ENCODE data around the gene MRAS. TPM values are rescaled to one million over a fixed set of nuclear protein-coding genes. Genes with fewer than 3 reads are reported as not detected.

The MRAS gene
- total RNA-seq, 2 donors from 2014 or later = 2.2 to 4.5 TPM

- H3K9me3 ChIP-seq = no peaks in the 10 kb centered on the region
- intact Hi-C loops (cut with DNase I) = no loop called here
- DNase-seq = no peak
- no peaks in the 10 kb centered on the region for H3K36me3 ChIP-seq
- no peaks in the 10 kb centered on the region for H3K27me3 ChIP-seq
- TF ChIP-seq CTCF (IDR thresholded peaks at IDR 0.05) = no peak
- no peak overlapping the region for H3K27ac ChIP-seq
- peaks cover 6% of the 10 kb centered on the region for H3K4me1 ChIP-seq
- no peak overlapping the region for H3K4me3 ChIP-seq
- H3K9ac ChIP-seq (ENCODE audit: low read depth in 2 of 2, low read length in 2 of 2) = no peak overlapping the region
Measured at GRCh38 chr3:138326866-138327595, 21.3 kb upstream of the MRAS start.

GRCh38 chr3:138327831-138328230, 20.5 kb upstream of the MRAS start:
- intact Hi-C loops (cut with DNase I) = no loop called here
- Histone ChIP-seq H3K27ac (no peak overlapping the region), H3K4me1 (peaks cover 6% of the 10 kb centered on the region), H3K36me3 (no peaks in the 10 kb centered on the region), H3K4me3 (no peak overlapping the region), H3K9ac (ENCODE audit: low read depth in 2 of 2, low read length in 2 of 2) (no peak overlapping the region), H3K9me3 (no peaks in the 10 kb centered on the region), H3K27me3 (no peaks in the 10 kb centered on the region)
- DNase-seq = no peak
- TF ChIP-seq CTCF (IDR thresholded peaks at IDR 0.05) = no peak

- Histone ChIP-seq H3K9me3 (no peaks in the 10 kb centered on the region), H3K36me3 (no peaks in the 10 kb centered on the region), H3K4me3 (no peak overlapping the region), H3K27me3 (no peaks in the 10 kb centered on the region), H3K4me1 (peaks cover 6% of the 10 kb centered on the region), H3K27ac (no peak overlapping the region), H3K9ac (ENCODE audit: low read depth in 2 of 2, low read length in 2 of 2) (no peak overlapping the region)
- no peak for TF ChIP-seq CTCF (IDR thresholded peaks at IDR 0.05)
- DNase-seq = no peak
- intact Hi-C loops (cut with DNase I) = no loop called here
Measured at GRCh38 chr3:138328341-138328740, 20.0 kb upstream of the MRAS start.

- intact Hi-C loops (cut with DNase I) = no loop called here
- Histone ChIP-seq H3K9me3 (no peaks in the 10 kb centered on the region), H3K36me3 (no peaks in the 10 kb centered on the region), H3K4me1 (peaks cover 6% of the 10 kb centered on the region), H3K4me3 (peak within 1 kb of the TSS; percentile 60), H3K9ac (ENCODE audit: low read depth in 2 of 2, low read length in 2 of 2) (peak within 1 kb of the TSS; percentile 23 to 57), H3K27ac (no peak within 1 kb of the TSS), H3K27me3 (no peaks in the 10 kb centered on the region)
- DNase-seq = peak; percentile 87
- peak; percentile 47 for TF ChIP-seq CTCF (IDR thresholded peaks at IDR 0.05)
Measured at GRCh38 chr3:138329127-138329983, 19.0 kb upstream of the MRAS start, which contains the start of gene NME9. Gene NME9, minus strand, starts transcription at chr3:138329851. Its CDS starts 516 bp downstream, at chr3:138329335.

- intact Hi-C loops (cut with DNase I) = loop anchor here (5.0 kb wide), 1 partner anchor 148 kb away; no protein-coding TSS in a partner anchor
- H3K9me3 ChIP-seq = no peaks in the 10 kb centered on the region
- no peak overlapping the region for H3K27ac ChIP-seq
- peaks cover 6% of the 10 kb centered on the region for H3K4me1 ChIP-seq
- no peaks in the 10 kb centered on the region for H3K27me3 ChIP-seq
- peak overlapping the region; percentile 60 for H3K4me3 ChIP-seq
- no peak for DNase-seq
- no peak for TF ChIP-seq CTCF (IDR thresholded peaks at IDR 0.05)
- H3K9ac ChIP-seq (ENCODE audit: low read depth in 2 of 2, low read length in 2 of 2) = no peak overlapping the region
- no peaks in the 10 kb centered on the region for H3K36me3 ChIP-seq
Measured at GRCh38 chr3:138329984-138330293, 18.4 kb upstream of the MRAS start.
